ENCODE results near the gene KCNE1. TPM values are rescaled to one million over a fixed set of nuclear protein-coding genes. Genes with fewer than 3 reads are reported as not detected.

KCNE1 gene
- total RNA-seq, 3 donors from 2014 or later (not counting 1 experiment from before 2014, with no cell fraction given): 0.52 to 3.3 (median 1.6) TPM

GRCh38 chr21:34514576-34515115 is 2.6 kb upstream of the KCNE1 start:
- ATAC-seq (no peak), DNase-seq (no peak)
- TF ChIP-seq, protein P1, sequence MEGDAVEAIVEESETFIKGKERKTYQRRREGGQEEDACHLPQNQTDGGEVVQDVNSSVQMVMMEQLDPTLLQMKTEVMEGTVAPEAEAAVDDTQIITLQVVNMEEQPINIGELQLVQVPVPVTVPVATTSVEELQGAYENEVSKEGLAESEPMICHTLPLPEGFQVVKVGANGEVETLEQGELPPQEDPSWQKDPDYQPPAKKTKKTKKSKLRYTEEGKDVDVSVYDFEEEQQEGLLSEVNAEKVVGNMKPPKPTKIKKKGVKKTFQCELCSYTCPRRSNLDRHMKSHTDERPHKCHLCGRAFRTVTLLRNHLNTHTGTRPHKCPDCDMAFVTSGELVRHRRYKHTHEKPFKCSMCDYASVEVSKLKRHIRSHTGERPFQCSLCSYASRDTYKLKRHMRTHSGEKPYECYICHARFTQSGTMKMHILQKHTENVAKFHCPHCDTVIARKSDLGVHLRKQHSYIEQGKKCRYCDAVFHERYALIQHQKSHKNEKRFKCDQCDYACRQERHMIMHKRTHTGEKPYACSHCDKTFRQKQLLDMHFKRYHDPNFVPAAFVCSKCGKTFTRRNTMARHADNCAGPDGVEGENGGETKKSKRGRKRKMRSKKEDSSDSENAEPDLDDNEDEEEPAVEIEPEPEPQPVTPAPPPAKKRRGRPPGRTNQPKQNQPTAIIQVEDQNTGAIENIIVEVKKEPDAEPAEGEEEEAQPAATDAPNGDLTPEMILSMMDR (IDR thresholded peaks at IDR 0.05): no peak
- H3K4me3 ChIP-seq (ENCODE audit: low read length): no peak overlapping the region
- H3K4me1 ChIP-seq (ENCODE audit: control insufficient read depth, insufficient read depth, low read length): peaks cover 24% of the 10 kb centered on the region
- H3K9me3 ChIP-seq (ENCODE audit: control insufficient read depth, insufficient read depth, low read length): no peaks in the 10 kb centered on the region
- H3K27ac ChIP-seq (ENCODE audit: low read length): no peak overlapping the region
- no peaks in the 10 kb centered on the region for H3K36me3 Mint-ChIP-seq
- intact Hi-C loops (cut with micrococcal nuclease): no loop called here
- peaks cover 6 to 7% of the 10 kb centered on the region in 2 donors for H3K27me3 Mint-ChIP-seq (ENCODE audit: low read depth in 2 of 2)
- H3K4me3 Mint-ChIP-seq: no peak overlapping the region
- H3K27me3 ChIP-seq (ENCODE audit: control insufficient read depth, insufficient read depth, low read length): no peaks in the 10 kb centered on the region
- WGBS (ENCODE audit: insufficient coverage): 97% methylated on average over 9 of the region's 10 CpGs
- peaks cover 10 to 11% of the 10 kb centered on the region in 2 donors for H3K4me1 Mint-ChIP-seq
- no peaks in the 10 kb centered on the region for H3K36me3 ChIP-seq (ENCODE audit: control insufficient read depth, insufficient read depth, low read length)
- no peaks in the 10 kb centered on the region for H3K9me3 Mint-ChIP-seq
- no peak overlapping the region for H3K27ac Mint-ChIP-seq

- ATAC-seq (no peak), DNase-seq (no peak)
- Histone ChIP-seq H3K27me3 (ENCODE audit: control insufficient read depth, insufficient read depth, low read length) (no peaks in the 10 kb centered on the region), H3K9me3 (ENCODE audit: control insufficient read depth, insufficient read depth, low read length) (no peaks in the 10 kb centered on the region), H3K4me1 (ENCODE audit: control insufficient read depth, insufficient read depth, low read length) (peaks cover 28% of the 10 kb centered on the region), H3K27ac (ENCODE audit: low read length) (no peak overlapping the region), H3K4me3 (ENCODE audit: low read length) (no peak overlapping the region), H3K36me3 (ENCODE audit: control insufficient read depth, insufficient read depth, low read length) (no peaks in the 10 kb centered on the region)
- H3K4me1 Mint-ChIP-seq: peaks cover 9 to 11% of the 10 kb centered on the region in 2 donors
- intact Hi-C loops (cut with micrococcal nuclease): no loop called here
- H3K27me3 Mint-ChIP-seq (ENCODE audit: low read depth in 2 of 2): peaks cover 6 to 7% of the 10 kb centered on the region in 2 donors
- H3K9me3 Mint-ChIP-seq: no peaks in the 10 kb centered on the region
- TF ChIP-seq, protein P1 (IDR thresholded peaks at IDR 0.05): no peak
- 94% methylated on average over 1 of the region's 2 CpGs for WGBS (ENCODE audit: insufficient coverage)
- no peaks in the 10 kb centered on the region for H3K36me3 Mint-ChIP-seq
- H3K4me3 Mint-ChIP-seq: no peak overlapping the region
- H3K27ac Mint-ChIP-seq: no peak overlapping the region
Measured at GRCh38 chr21:34513129-34513675, 1.2 kb upstream of the KCNE1 start.

DNA sequence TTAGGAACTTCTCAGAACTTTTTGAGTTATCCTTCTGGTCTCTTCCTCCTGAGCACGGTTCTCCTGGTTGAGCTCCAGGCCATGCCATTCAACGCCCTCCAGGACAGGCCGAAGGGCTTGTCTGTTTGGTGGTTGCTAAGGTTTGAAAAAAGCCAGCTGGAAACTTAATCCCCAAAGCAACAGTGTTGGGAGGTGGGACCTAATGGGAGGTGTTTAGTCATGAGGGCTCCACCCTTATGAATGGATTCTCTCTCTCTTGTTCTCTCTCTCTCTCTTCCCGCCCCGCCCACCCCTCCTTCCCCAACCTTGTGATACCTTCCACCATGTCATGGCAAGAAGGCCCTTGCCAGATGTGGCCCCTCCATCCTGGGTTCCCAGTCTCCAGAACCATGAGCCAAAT is 829 bp downstream of the KCNE1 start:
- peaks cover 15 to 21% of the 10 kb centered on the region in 2 donors for H3K27me3 Mint-ChIP-seq (ENCODE audit: low read depth in 2 of 2)
- TF ChIP-seq, protein P1 (IDR thresholded peaks at IDR 0.05): no peak
- no peak for ATAC-seq
- Histone ChIP-seq H3K9me3 (ENCODE audit: control insufficient read depth, insufficient read depth, low read length) (no peaks in the 10 kb centered on the region), H3K36me3 (ENCODE audit: control insufficient read depth, insufficient read depth, low read length) (no peaks in the 10 kb centered on the region), H3K4me3 (ENCODE audit: low read length) (no peak overlapping the region), H3K27ac (ENCODE audit: low read length) (no peak overlapping the region), H3K27me3 (ENCODE audit: control insufficient read depth, insufficient read depth, low read length) (peaks cover 4% of the 10 kb centered on the region), H3K4me1 (ENCODE audit: control insufficient read depth, insufficient read depth, low read length) (peaks cover 18% of the 10 kb centered on the region)
- no peak for DNase-seq
- WGBS (ENCODE audit: insufficient coverage): 100% methylated on average over 3 of the region's 5 CpGs
- H3K27ac Mint-ChIP-seq: no peak overlapping the region
- H3K4me3 Mint-ChIP-seq: no peak overlapping the region
- H3K36me3 Mint-ChIP-seq: no peaks in the 10 kb centered on the region
- no peaks in the 10 kb centered on the region for H3K4me1 Mint-ChIP-seq
- H3K9me3 Mint-ChIP-seq: no peaks in the 10 kb centered on the region
- intact Hi-C loops (cut with micrococcal nuclease): no loop called here

Measured in natural killer cell (primary cell).